GM12891 (cell line): ENCODE measurements around the gene PRKG2.

Experiments used
- PAX5 ChIP-seq: IDR thresholded peaks from 2 replicates; pipeline ENCODE4 v1.6.1; 2011; ENCODE audit warnings: low read length, moderate library complexity, mild to moderate bottlenecking; ENCODE audit not compliant: insufficient read depth, severe bottlenecking
- POLR2A ChIP-seq: IDR thresholded peaks from 2 replicates; pipeline ENCODE4 v1.6.1; 2011; ENCODE audit warnings: low read depth, low read length, control low read depth
- POLR2AphosphoS5 ChIP-seq: IDR thresholded peaks from 2 replicates; pipeline ENCODE4 v1.6.1; 2011; ENCODE audit warnings: low read depth, low read length, control low read depth

DNA sequence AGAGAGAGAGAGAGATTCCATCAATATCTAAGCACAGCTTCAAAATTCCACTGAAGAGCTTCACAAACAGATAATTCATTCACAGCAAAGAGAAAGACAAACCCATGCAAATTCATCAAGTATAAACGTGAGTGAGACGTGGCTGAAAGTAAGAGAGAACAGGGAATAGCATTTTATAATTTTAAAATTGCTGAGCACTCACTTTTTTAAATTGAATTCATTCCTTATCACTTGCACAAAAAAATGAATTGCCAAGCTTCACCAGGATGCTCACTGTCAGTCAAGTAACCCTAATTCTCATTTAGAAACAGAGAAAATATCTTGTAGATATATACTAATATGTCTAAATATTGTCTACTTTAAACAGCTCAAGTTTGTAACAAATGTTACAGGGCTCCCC is 144.0 kb downstream of the PRKG2 start:
- TF ChIP-seq PAX5 (no peak), POLR2A (no peak), POLR2AphosphoS5 (no peak)
